Measurements from ENCODE around the gene MTMR8. TPM values are rescaled to one million over a fixed set of nuclear protein-coding genes. Genes with fewer than 3 reads are reported as not detected.

The MTMR8 gene
- total RNA-seq, 1 experiment from 2014 or later = 2.8 TPM

DNA sequence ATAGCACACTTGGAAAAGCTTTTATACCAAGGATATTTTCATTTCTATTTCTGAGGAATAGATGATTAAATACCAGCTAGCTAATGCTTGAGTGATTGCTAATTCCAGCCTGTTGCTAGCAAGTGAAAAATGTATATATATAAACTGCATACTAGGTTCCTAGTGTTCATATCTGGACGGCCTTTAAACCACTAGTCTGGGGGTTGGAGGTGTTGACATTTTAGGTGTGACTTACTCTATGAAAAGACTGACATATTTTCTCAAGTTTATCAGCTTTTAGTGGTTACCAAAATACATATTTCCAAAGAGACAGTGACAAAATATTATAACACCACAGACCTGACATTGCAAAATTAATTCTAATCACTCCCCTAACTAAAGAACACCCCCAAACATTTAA, 44.7 kb downstream of the MTMR8 start:
- intact Hi-C loops (cut with micrococcal nuclease; ENCODE audit: unreplicated experiment) = no loop called here
- BruUV-seq (replicated peaks) = no TSS peak
- POLR2A ChIA-PET = no interaction called here

DNA sequence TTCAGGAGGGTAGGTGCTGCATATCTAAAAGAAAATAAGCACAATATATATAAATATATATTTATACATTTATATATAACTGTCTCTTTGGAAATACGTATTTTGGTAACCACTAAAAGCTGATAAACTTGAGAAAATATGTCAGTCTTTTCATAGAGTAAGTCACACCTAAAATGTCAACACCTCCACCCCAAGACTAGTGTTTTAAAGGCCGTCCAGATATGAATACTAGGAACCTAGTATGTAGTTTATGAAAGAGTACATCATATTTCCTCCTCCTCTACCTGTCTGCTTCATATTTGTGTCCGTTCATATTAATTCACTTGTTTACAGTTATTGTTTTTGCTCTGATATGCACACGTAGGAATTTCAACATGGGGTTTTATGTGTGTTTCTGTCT, 45.2 kb downstream of the MTMR8 start:
- intact Hi-C loops (cut with micrococcal nuclease; ENCODE audit: unreplicated experiment) = no loop called here
- H3K9me3 Mint-ChIP-seq (ENCODE audit: unreplicated experiment) = no peaks in the 10 kb centered on the region
- ChIA-PET CTCF (no interaction called here), POLR2A (no interaction called here)
- no peaks in the 10 kb centered on the region for H3K9me3 ChIP-seq
- TF ChIP-seq, protein P1, sequence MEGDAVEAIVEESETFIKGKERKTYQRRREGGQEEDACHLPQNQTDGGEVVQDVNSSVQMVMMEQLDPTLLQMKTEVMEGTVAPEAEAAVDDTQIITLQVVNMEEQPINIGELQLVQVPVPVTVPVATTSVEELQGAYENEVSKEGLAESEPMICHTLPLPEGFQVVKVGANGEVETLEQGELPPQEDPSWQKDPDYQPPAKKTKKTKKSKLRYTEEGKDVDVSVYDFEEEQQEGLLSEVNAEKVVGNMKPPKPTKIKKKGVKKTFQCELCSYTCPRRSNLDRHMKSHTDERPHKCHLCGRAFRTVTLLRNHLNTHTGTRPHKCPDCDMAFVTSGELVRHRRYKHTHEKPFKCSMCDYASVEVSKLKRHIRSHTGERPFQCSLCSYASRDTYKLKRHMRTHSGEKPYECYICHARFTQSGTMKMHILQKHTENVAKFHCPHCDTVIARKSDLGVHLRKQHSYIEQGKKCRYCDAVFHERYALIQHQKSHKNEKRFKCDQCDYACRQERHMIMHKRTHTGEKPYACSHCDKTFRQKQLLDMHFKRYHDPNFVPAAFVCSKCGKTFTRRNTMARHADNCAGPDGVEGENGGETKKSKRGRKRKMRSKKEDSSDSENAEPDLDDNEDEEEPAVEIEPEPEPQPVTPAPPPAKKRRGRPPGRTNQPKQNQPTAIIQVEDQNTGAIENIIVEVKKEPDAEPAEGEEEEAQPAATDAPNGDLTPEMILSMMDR (IDR thresholded peaks at IDR 0.05; ENCODE audit: insufficient read depth in 1 of 2, low read depth in 1 of 2, low read length in 1 of 2, severe bottlenecking in 1 of 2, unreplicated experiment in 1 of 2) = no peak
- no peaks in the 10 kb centered on the region for H3K4me1 Mint-ChIP-seq (ENCODE audit: low read depth, unreplicated experiment)
- no peaks in the 10 kb centered on the region for H3K36me3 ChIP-seq (ENCODE audit: control insufficient read depth, insufficient read depth, low read length)
- H3K36me3 Mint-ChIP-seq (ENCODE audit: insufficient read depth, unreplicated experiment) = peaks cover 6% of the 10 kb centered on the region
- no peak for DNase-seq
- H3K27ac Mint-ChIP-seq (ENCODE audit: unreplicated experiment) = no peak overlapping the region
- BruUV-seq (replicated peaks) = no TSS peak
- no peaks in the 10 kb centered on the region for H3K4me1 ChIP-seq
- H3K4me3 Mint-ChIP-seq (ENCODE audit: unreplicated experiment) = no peak overlapping the region
- H3K27me3 ChIP-seq (replicated peaks; ENCODE audit: control insufficient read depth, insufficient read depth, low read length) = no peaks in the 10 kb centered on the region
- no peaks in the 10 kb centered on the region for H3K27me3 Mint-ChIP-seq (ENCODE audit: insufficient read depth, unreplicated experiment)
- no peak overlapping the region for H3K4me3 ChIP-seq (ENCODE audit: low read depth, low read length)

More for the DNA sequence above, 44.7 kb downstream of the MTMR8 start:
- no peaks in the 10 kb centered on the region for H3K27me3 Mint-ChIP-seq (ENCODE audit: insufficient read depth, unreplicated experiment)
- Histone ChIP-seq H3K9me3 (no peaks in the 10 kb centered on the region), H3K4me1 (no peaks in the 10 kb centered on the region), H3K4me3 (ENCODE audit: low read depth, low read length) (no peak overlapping the region), H3K27me3 (replicated peaks; ENCODE audit: control insufficient read depth, insufficient read depth, low read length) (no peaks in the 10 kb centered on the region), H3K36me3 (ENCODE audit: control insufficient read depth, insufficient read depth, low read length) (no peaks in the 10 kb centered on the region)
- H3K9me3 Mint-ChIP-seq (ENCODE audit: unreplicated experiment) = no peaks in the 10 kb centered on the region
- TF ChIP-seq, protein P1 (IDR thresholded peaks at IDR 0.05; ENCODE audit: insufficient read depth in 1 of 2, low read depth in 1 of 2, low read length in 1 of 2, severe bottlenecking in 1 of 2, unreplicated experiment in 1 of 2) = no peak
- H3K4me1 Mint-ChIP-seq (ENCODE audit: low read depth, unreplicated experiment) = no peaks in the 10 kb centered on the region
- CTCF ChIA-PET = no interaction called here
- no peak for DNase-seq
- peaks cover 6% of the 10 kb centered on the region for H3K36me3 Mint-ChIP-seq (ENCODE audit: insufficient read depth, unreplicated experiment)
- H3K4me3 Mint-ChIP-seq (ENCODE audit: unreplicated experiment) = no peak overlapping the region
- no peak overlapping the region for H3K27ac Mint-ChIP-seq (ENCODE audit: unreplicated experiment)

DNA sequence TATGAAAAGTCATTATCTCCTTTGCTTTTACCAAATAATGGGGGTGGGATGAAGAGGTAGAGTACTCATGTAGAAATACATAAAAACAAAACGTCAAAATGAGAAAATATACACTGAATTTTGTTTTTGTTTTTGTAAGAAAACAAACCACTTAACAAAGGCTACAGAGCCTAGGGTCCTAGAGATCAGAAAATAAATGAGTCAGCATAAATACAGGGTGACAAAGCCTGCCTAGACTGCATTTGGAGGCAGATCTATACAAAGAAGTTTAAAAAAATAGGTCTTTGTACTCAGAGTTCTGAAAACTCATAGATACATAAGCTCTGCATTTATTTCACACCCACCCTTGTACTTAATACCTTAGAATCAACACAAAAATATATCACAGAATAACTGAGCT, 52.4 kb downstream of the MTMR8 start:
- Mint-ChIP-seq H3K4me1 (ENCODE audit: low read depth, unreplicated experiment) (no peaks in the 10 kb centered on the region), H3K27ac (ENCODE audit: unreplicated experiment) (no peak overlapping the region), H3K27me3 (ENCODE audit: insufficient read depth, unreplicated experiment) (no peaks in the 10 kb centered on the region), H3K4me3 (ENCODE audit: unreplicated experiment) (no peak overlapping the region), H3K9me3 (ENCODE audit: unreplicated experiment) (no peaks in the 10 kb centered on the region), H3K36me3 (ENCODE audit: insufficient read depth, unreplicated experiment) (no peaks in the 10 kb centered on the region)
- Histone ChIP-seq H3K4me3 (ENCODE audit: low read depth, low read length) (no peak overlapping the region), H3K27me3 (replicated peaks; ENCODE audit: control insufficient read depth, insufficient read depth, low read length) (no peaks in the 10 kb centered on the region), H3K9me3 (no peaks in the 10 kb centered on the region), H3K4me1 (no peaks in the 10 kb centered on the region), H3K36me3 (ENCODE audit: control insufficient read depth, insufficient read depth, low read length) (no peaks in the 10 kb centered on the region)
- no peak for DNase-seq
- intact Hi-C loops (cut with micrococcal nuclease; ENCODE audit: unreplicated experiment) = no loop called here
- BruUV-seq (replicated peaks) = no TSS peak
- TF ChIP-seq, protein P1 (IDR thresholded peaks at IDR 0.05; ENCODE audit: insufficient read depth in 1 of 2, low read depth in 1 of 2, low read length in 1 of 2, severe bottlenecking in 1 of 2, unreplicated experiment in 1 of 2) = no peak
- ChIA-PET POLR2A (no interaction called here), CTCF (no interaction called here)
